GM18517 (cell line): ENCODE measurements around the gene DNMBP.
"Not testable (repeated sequence)": the region's sequence is repeated elsewhere in the genome, so short reads cannot be mapped to it uniquely, and the experiment has no call there.

Experiments
- ATAC-seq: cut with Tn5 transposase; IDR thresholded peaks from one replicate; pipeline ENCODE4 v1.9.1; 2021; ENCODE audit warnings: mild to moderate bottlenecking, moderate library complexity; ENCODE audit not compliant: unreplicated experiment

DNMBP gene

GRCh38 chr10:99917963-99918825, 91.6 kb downstream of the DNMBP start:
- ATAC-seq, result no peak

- no peak for ATAC-seq
These were observed 93.0 kb downstream of the DNMBP start for GRCh38 chr10:99916776-99917175.

GRCh38 chr10:99915414-99915813, 94.3 kb downstream of the DNMBP start:
- ATAC-seq, result no peak

GRCh38 chr10:99914236-99914635, 95.5 kb downstream of the DNMBP start:
- ATAC-seq, result no peak

- no peak for ATAC-seq
These were observed 95.9 kb downstream of the DNMBP start for GRCh38 chr10:99913831-99914235.

GRCh38 chr10:99912041-99912440, 97.7 kb downstream of the DNMBP start:
- ATAC-seq, result no peak

- no peak for ATAC-seq
These were observed 101.2 kb downstream of the DNMBP start for GRCh38 chr10:99908512-99908911.

GRCh38 chr10:99906470-99906869, 103.3 kb downstream of the DNMBP start:
- no peak for ATAC-seq

GRCh38 chr10:99905971-99906370, 103.8 kb downstream of the DNMBP start:
- ATAC-seq, result no peak

GRCh38 chr10:99895867-99896266, 113.9 kb downstream of the DNMBP start:
- ATAC-seq, result no peak

- ATAC-seq, result not testable (repeated sequence)
These were observed 114.7 kb downstream of the DNMBP start for GRCh38 chr10:99895066-99895465.

GRCh38 chr10:99894613-99895012, 115.1 kb downstream of the DNMBP start:
- no peak for ATAC-seq

GRCh38 chr10:99888622-99889021, 121.1 kb downstream of the DNMBP start:
- no peak for ATAC-seq

- ATAC-seq, result no peak
These were observed 126.2 kb downstream of the DNMBP start for GRCh38 chr10:99883523-99883922.

- no peak for ATAC-seq
These were observed 128.4 kb downstream of the DNMBP start for GRCh38 chr10:99881371-99881770.

GRCh38 chr10:99880080-99880835, 129.5 kb downstream of the DNMBP start:
- ATAC-seq, result no peak

- ATAC-seq, result no peak
These were observed 134.3 kb downstream of the DNMBP start for GRCh38 chr10:99875473-99875872.

- no peak for ATAC-seq
These were observed 135.2 kb downstream of the DNMBP start for GRCh38 chr10:99874341-99875085.

GRCh38 chr10:99873846-99874245, 135.9 kb downstream of the DNMBP start:
- no peak for ATAC-seq

GRCh38 chr10:99872367-99873162, 137.2 kb downstream of the DNMBP start:
- no peak for ATAC-seq
